WTC11 (cell line): ENCODE results near the gene GABRA4. TPM values are rescaled to one million over a fixed set of nuclear protein-coding genes. Genes with fewer than 3 reads are reported as not detected.

Experiments
- ATAC-seq: fragments of 200-7000 bp; cut with Tn5 transposase; 2 replicates; pipeline ENCODE4 v1.10.0; 2021; ENCODE audit warnings: mild to moderate bottlenecking, moderate library complexity
- CTCF ChIA-PET: fragments of 300-600 bp; sonication (Branson Sonifier 250); formaldehyde crosslinking; loops from one replicate; lab custom pipeline; 2021; ENCODE audit warnings: antibody characterized with exemption; lab: Charles Lee
- POLR2A ChIA-PET: fragments of 350-600 bp; sonication (Branson Sonifier 250); formaldehyde crosslinking; loops from one replicate; lab custom pipeline; 2021; ENCODE audit warnings: antibody characterized with exemption; lab: Charles Lee
- DNase-seq: peaks from one replicate; pipeline ENCODE4 v3.0.0; 2021; ENCODE audit warnings: low spot score
- H3K27ac Mint-ChIP-seq: 2 replicates; pipeline ENCODE4 v1.8.0; 2021; ENCODE audit warnings: mixed read lengths
- H3K27me3 Mint-ChIP-seq: 2 replicates; pipeline ENCODE4 v1.8.0; 2021; ENCODE audit warnings: low read depth, mild to moderate bottlenecking, moderate library complexity, mixed read lengths
- H3K36me3 Mint-ChIP-seq: 2 replicates; pipeline ENCODE4 v1.8.0; 2021; ENCODE audit warnings: mixed read lengths
- H3K4me1 Mint-ChIP-seq: 2 replicates; pipeline ENCODE4 v1.8.0; 2022; ENCODE audit warnings: mixed read lengths
- H3K4me3 Mint-ChIP-seq: 2 replicates; pipeline ENCODE4 v1.8.0; 2021; ENCODE audit warnings: mild to moderate bottlenecking, moderate library complexity, mixed read lengths
- H3K9me3 Mint-ChIP-seq: 2 replicates; pipeline ENCODE4 v1.8.0; 2021; ENCODE audit warnings: mixed read lengths
- AFF4 ChIP-seq: sonication (generic); formaldehyde crosslinking; IDR thresholded peaks from 2 replicates; pipeline ENCODE4 v1.8.1; 2023; ENCODE audit warnings: mild to moderate bottlenecking, missing genetic modification reagents, borderline replicate concordance
- CDX4 ChIP-seq: fragments of 250-450 bp; sonication (Bioruptor Pico); IDR thresholded peaks from 2 replicates; pipeline ENCODE4 v1.9.0; 2021; ENCODE audit warnings: moderate library complexity, mild to moderate bottlenecking, inconsistent platforms, borderline replicate concordance
- CREB1 ChIP-seq: sonication (generic); formaldehyde crosslinking; IDR thresholded peaks from 2 replicates; pipeline ENCODE4 v1.8.0; 2023; ENCODE audit warnings: mild to moderate bottlenecking, missing genetic modification reagents
- FOXK1 ChIP-seq: sonication (generic); formaldehyde crosslinking; IDR thresholded peaks from 2 replicates; pipeline ENCODE4 v1.8.0; 2022; ENCODE audit warnings: mild to moderate bottlenecking, moderate library complexity, missing genetic modification reagents
- FOXP1 ChIP-seq: sonication (generic); formaldehyde crosslinking; IDR thresholded peaks from 2 replicates; pipeline ENCODE4 v1.8.0; 2022; ENCODE audit warnings: missing genetic modification reagents, mild to moderate bottlenecking, moderate library complexity, borderline replicate concordance
- GTF2I ChIP-seq: fragments of 250-450 bp; sonication (Bioruptor Pico); conservative IDR thresholded peaks from 2 replicates; pipeline ENCODE4 v1.4.0; 2021; ENCODE audit warnings: mild to moderate bottlenecking
- JAZF1 ChIP-seq: fragments of 250-450 bp; sonication (Bioruptor Pico); IDR thresholded peaks from 2 replicates; pipeline ENCODE4 v1.9.0; 2021; ENCODE audit warnings: moderate library complexity, mild to moderate bottlenecking, inconsistent platforms
- MYBL2 ChIP-seq: sonication (generic); formaldehyde crosslinking; IDR thresholded peaks from 2 replicates; pipeline ENCODE4 v1.8.1; 2023; ENCODE audit warnings: mild to moderate bottlenecking, moderate library complexity, missing genetic modification reagents
- NR2C2 ChIP-seq: sonication (generic); formaldehyde crosslinking; IDR thresholded peaks from 2 replicates; pipeline ENCODE4 v1.8.0; 2022; ENCODE audit warnings: mild to moderate bottlenecking, missing genetic modification reagents
- RELA ChIP-seq: sonication (generic); formaldehyde crosslinking; IDR thresholded peaks from 2 replicates; pipeline ENCODE4 v1.8.1; 2022; ENCODE audit warnings: missing genetic modification reagents, mild to moderate bottlenecking, borderline replicate concordance
- SMAD3 ChIP-seq: sonication (generic); formaldehyde crosslinking; IDR thresholded peaks from 2 replicates; pipeline ENCODE4 v1.8.0; 2022; ENCODE audit warnings: missing genetic modification reagents, mild to moderate bottlenecking, borderline replicate concordance
- ZNF219 ChIP-seq: sonication (generic); formaldehyde crosslinking; IDR thresholded peaks from 2 replicates; pipeline ENCODE4 v1.8.0; 2023; ENCODE audit warnings: missing genetic modification reagents, mild to moderate bottlenecking, borderline replicate concordance
- ZNF317 ChIP-seq: sonication (generic); formaldehyde crosslinking; IDR thresholded peaks from 2 replicates; pipeline ENCODE4 v1.8.1; 2023; ENCODE audit warnings: low read depth, mild to moderate bottlenecking, moderate library complexity, missing genetic modification reagents, borderline replicate concordance
- ZNF423 ChIP-seq: fragments of 250-450 bp; sonication (Bioruptor Pico); IDR thresholded peaks from 2 replicates; pipeline ENCODE4 v2.1.2; 2022; ENCODE audit warnings: mild to moderate bottlenecking, moderate library complexity
- total RNA-seq: library from RNA; stranded (reverse); gene quantifications from 3 replicates; pipeline ENCODE4 v1.2.3, GENCODE V29; 2021
- TF ChIP-seq, protein P1 (sequence below): sonication (generic); formaldehyde crosslinking; IDR thresholded peaks from 2 replicates; pipeline ENCODE4 v1.8.1; 2022; ENCODE audit warnings: low read depth, mild to moderate bottlenecking, moderate library complexity, missing genetic modification reagents, borderline replicate concordance
- TF ChIP-seq, protein P2 (sequence below): sonication (generic); formaldehyde crosslinking; IDR thresholded peaks from 2 replicates; pipeline ENCODE4 v1.8.0; 2022; ENCODE audit warnings: mild to moderate bottlenecking, missing genetic modification reagents
- TF ChIP-seq, protein P3 (sequence below): fragments of 250-450 bp; sonication (Bioruptor Pico); conservative IDR thresholded peaks from 2 replicates; pipeline ENCODE4 v1.9.0; 2021; ENCODE audit warnings: mild to moderate bottlenecking

GABRA4 gene
- total RNA-seq, 1 experiment from 2014 or later, result 0.20 TPM

DNA sequence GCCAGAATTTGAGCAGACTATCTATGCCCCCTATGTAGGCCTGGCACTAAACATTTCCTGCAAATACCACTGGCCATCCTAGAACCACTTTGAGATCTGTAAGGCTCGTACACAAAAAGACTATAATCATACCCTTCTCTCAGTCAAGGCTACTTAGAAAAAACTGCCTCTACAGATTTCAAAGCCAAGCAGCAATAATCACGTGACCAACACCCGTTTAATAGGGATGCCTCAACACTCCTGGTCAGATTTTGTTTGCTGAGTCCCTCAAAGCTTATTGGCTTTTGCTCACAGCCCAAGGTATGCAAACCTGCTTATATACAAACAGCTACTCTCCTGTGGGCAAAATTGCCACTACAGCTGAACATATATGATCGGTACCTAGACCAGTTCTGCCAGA lies 85.2 kb downstream of the GABRA4 start:
- TF ChIP-seq SMAD3 (CRISPR knock-in tag) (no peak), AFF4 (CRISPR knock-in tag) (no peak), ZNF317 (CRISPR knock-in tag) (no peak), ZNF423 (no peak), ZNF219 (CRISPR knock-in tag) (no peak), CREB1 (CRISPR knock-in tag) (no peak), FOXK1 (CRISPR knock-in tag) (no peak), RELA (CRISPR knock-in tag) (no peak), GTF2I (CRISPR knock-in tag) (no peak)
- TF ChIP-seq, protein P1, sequence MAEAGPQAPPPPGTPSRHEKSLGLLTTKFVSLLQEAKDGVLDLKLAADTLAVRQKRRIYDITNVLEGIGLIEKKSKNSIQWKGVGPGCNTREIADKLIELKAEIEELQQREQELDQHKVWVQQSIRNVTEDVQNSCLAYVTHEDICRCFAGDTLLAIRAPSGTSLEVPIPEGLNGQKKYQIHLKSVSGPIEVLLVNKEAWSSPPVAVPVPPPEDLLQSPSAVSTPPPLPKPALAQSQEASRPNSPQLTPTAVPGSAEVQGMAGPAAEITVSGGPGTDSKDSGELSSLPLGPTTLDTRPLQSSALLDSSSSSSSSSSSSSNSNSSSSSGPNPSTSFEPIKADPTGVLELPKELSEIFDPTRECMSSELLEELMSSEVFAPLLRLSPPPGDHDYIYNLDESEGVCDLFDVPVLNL (CRISPR knock-in tag), result no peak
- H3K36me3 Mint-ChIP-seq, result no peaks in the 10 kb centered on the region
- no peak overlapping the region for H3K27ac Mint-ChIP-seq
- ChIA-PET CTCF (no interaction called here), POLR2A (interaction anchor here (0.7 kb wide), 1 partner anchor 698 kb away, joined by 3 read pairs; no protein-coding TSS in a partner anchor)
- H3K9me3 Mint-ChIP-seq, result peaks cover 12% of the 10 kb centered on the region
- DNase-seq (no peak), ATAC-seq (no peak)
- no peaks in the 10 kb centered on the region for H3K27me3 Mint-ChIP-seq
- no peaks in the 10 kb centered on the region for H3K4me1 Mint-ChIP-seq
- H3K4me3 Mint-ChIP-seq, result no peak overlapping the region

- Mint-ChIP-seq H3K4me1 (0 out of 2 replicates have a peak, but pooled peaks cover 6% of the 10 kb centered on the region), H3K4me3 (no peak overlapping the region), H3K36me3 (no peaks in the 10 kb centered on the region), H3K9me3 (peaks cover 3% of the 10 kb centered on the region; the same call in 1 of the 2 replicates), H3K27me3 (no peaks in the 10 kb centered on the region; the same call in 1 of the 2 replicates), H3K27ac (no peak overlapping the region)
- no peak for ATAC-seq
- ChIA-PET CTCF (no interaction called here), POLR2A (no interaction called here)
- no peak for TF ChIP-seq CDX4 (CRISPR knock-in tag)
- no peak for TF ChIP-seq JAZF1 (CRISPR knock-in tag)
- no peak for TF ChIP-seq FOXP1 (CRISPR knock-in tag)
- TF ChIP-seq, protein P2, sequence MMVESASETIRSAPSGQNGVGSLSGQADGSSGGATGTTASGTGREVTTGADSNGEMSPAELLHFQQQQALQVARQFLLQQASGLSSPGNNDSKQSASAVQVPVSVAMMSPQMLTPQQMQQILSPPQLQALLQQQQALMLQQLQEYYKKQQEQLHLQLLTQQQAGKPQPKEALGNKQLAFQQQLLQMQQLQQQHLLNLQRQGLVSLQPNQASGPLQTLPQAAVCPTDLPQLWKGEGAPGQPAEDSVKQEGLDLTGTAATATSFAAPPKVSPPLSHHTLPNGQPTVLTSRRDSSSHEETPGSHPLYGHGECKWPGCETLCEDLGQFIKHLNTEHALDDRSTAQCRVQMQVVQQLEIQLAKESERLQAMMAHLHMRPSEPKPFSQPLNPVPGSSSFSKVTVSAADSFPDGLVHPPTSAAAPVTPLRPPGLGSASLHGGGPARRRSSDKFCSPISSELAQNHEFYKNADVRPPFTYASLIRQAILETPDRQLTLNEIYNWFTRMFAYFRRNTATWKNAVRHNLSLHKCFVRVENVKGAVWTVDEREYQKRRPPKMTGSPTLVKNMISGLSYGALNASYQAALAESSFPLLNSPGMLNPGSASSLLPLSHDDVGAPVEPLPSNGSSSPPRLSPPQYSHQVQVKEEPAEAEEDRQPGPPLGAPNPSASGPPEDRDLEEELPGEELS (CRISPR knock-in tag), result no peak
- TF ChIP-seq MYBL2 (CRISPR knock-in tag), result no peak
- TF ChIP-seq NR2C2 (CRISPR knock-in tag), result no peak
- TF ChIP-seq ZNF219 (CRISPR knock-in tag), result no peak
- TF ChIP-seq, protein P3, sequence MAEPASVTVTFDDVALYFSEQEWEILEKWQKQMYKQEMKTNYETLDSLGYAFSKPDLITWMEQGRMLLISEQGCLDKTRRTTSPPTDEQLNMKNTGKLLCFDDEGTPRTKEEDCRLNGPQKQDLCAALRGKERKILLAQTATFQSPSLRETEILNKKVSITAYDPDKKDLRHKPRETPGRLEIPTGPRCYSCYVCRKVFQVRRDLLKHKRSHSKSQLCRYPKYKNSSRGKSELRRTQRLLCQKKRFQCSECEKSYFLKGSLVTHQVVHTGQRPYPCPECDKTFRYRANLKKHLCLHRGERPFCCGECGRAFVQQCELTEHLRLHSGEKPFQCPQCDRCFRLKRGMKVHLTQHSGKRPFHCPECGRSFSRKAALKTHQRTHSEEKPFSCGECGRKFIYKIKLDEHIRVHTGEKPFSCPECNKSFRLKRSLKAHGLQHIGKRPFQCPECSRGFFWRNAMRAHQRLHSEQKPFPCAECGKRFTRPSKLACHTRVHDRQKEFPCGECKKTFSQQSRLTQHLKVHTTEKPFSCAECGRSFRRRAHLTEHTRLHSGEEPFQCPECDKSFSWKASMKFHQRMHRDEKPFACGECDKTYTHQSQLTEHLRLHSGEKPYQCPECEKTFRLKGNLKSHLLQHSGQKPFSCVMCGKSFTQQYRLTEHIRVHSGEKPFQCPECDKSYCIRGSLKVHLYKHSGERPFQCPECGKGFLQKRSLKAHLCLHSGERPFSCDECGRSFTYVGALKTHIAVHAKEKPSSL (CRISPR knock-in tag), result no peak
- DNase-seq, result no peak
These were observed 93.3 kb downstream of the GABRA4 start for GRCh38 chr4:46900082-46900481.
